ENCODE results near the gene MINDY4B.

Gene MINDY4B

DNA sequence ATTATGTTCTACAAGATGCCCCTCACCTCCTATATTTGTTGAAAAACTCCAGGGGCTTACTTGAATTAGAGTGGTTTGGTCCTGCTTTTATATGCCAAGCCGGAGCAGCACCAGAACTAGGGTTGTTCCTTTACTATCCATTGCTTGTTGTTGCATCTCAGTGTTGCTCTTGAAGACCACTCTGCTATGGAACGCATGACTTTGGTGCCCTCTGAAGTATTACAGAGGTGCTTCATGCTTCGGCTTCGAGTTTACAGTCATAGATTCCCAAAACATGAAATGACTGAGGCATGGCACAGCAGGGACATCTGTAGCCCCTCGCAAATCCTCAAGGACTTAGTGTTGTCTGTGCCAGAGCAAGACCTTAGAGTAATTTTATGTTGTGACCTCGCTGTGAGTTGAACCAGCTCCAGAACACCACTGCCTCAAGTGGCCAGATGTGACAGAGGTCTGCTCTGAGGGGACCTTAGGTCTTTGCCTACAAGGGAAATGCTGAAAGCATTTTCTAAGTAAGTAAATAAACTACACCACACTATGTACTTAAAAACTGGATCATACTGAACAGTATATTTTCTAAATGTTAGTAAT is 75.1 kb downstream of the MINDY4B start:
- Histone ChIP-seq H3K9ac (ENCODE audit: low read depth in 1 of 2, low read length in 2 of 2) (no peak overlapping the region), H3K4me1 (ENCODE audit: control insufficient read depth in 1 of 2, insufficient read depth in 2 of 2, low read length in 2 of 2) (no peaks in the 10 kb centered on the region), H3K27me3 (ENCODE audit: control insufficient read depth in 1 of 2, insufficient read depth in 2 of 2, low read length in 2 of 2) (no peaks in the 10 kb centered on the region), H3K4me3 (ENCODE audit: low read depth in 1 of 2, low read length in 2 of 2) (no peak overlapping the region), H3K9me3 (ENCODE audit: control insufficient read depth in 1 of 2, low read length in 2 of 2) (no peaks in the 10 kb centered on the region), H3K27ac (ENCODE audit: low read depth, low read length) (no peak overlapping the region), H3K36me3 (ENCODE audit: control insufficient read depth in 1 of 2, insufficient read depth in 2 of 2, low read length in 2 of 2) (no peaks in the 10 kb centered on the region)

DNA sequence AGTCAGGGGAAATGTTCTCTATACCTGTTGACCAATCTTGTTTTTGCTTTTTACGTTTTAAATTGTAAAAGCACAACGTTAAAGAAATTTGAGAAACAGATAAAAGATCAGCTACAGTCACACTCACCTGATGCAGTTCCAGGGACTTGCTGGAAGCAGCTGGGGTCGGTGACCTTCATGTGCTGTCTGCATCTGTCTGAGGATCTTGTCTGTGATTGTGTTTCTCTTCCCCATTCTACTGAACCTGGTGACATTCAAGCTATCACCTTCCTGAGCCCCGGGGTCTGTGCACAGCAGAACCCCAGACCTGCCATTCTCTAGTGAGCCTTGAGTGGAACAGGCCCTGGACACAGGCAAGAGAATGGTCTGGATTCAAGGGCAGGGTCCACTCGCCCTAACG is 75.8 kb downstream of the MINDY4B start:
- Histone ChIP-seq H3K9ac (ENCODE audit: low read depth in 1 of 2, low read length in 2 of 2) (no peak overlapping the region), H3K4me1 (ENCODE audit: control insufficient read depth in 1 of 2, insufficient read depth in 2 of 2, low read length in 2 of 2) (no peaks in the 10 kb centered on the region), H3K9me3 (ENCODE audit: control insufficient read depth in 1 of 2, low read length in 2 of 2) (no peaks in the 10 kb centered on the region), H3K27me3 (ENCODE audit: control insufficient read depth in 1 of 2, insufficient read depth in 2 of 2, low read length in 2 of 2) (no peaks in the 10 kb centered on the region), H3K4me3 (ENCODE audit: low read depth in 1 of 2, low read length in 2 of 2) (no peak overlapping the region), H3K27ac (ENCODE audit: low read depth, low read length) (no peak overlapping the region), H3K36me3 (ENCODE audit: control insufficient read depth in 1 of 2, insufficient read depth in 2 of 2, low read length in 2 of 2) (no peaks in the 10 kb centered on the region)

DNA sequence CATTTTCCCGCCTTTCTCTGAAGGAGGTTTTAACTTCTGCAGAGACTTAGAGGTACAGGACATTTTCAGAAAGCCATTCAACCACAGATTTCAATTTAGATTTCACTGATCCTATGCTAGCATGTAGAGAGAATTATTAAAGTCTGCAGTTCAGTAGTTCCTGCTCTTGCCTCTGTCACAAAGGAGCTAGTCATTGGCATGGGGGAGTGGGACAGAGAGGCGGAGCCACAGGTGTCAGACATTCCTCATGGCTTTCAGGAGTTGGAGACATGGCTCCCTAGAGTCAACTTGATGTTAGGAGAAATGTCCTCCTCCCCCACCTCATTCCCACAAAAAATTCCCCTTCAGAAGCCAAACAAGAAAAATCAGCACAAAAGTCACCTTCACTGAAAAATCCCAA is 76.2 kb downstream of the MINDY4B start:
- Histone ChIP-seq H3K27me3 (ENCODE audit: control insufficient read depth in 1 of 2, insufficient read depth in 2 of 2, low read length in 2 of 2) (no peaks in the 10 kb centered on the region), H3K27ac (ENCODE audit: low read depth, low read length) (no peak overlapping the region), H3K4me1 (ENCODE audit: control insufficient read depth in 1 of 2, insufficient read depth in 2 of 2, low read length in 2 of 2) (no peaks in the 10 kb centered on the region), H3K4me3 (ENCODE audit: low read depth in 1 of 2, low read length in 2 of 2) (no peak overlapping the region), H3K9me3 (ENCODE audit: control insufficient read depth in 1 of 2, low read length in 2 of 2) (no peaks in the 10 kb centered on the region), H3K36me3 (ENCODE audit: control insufficient read depth in 1 of 2, insufficient read depth in 2 of 2, low read length in 2 of 2) (no peaks in the 10 kb centered on the region), H3K9ac (ENCODE audit: low read depth in 1 of 2, low read length in 2 of 2) (no peak overlapping the region)

DNA sequence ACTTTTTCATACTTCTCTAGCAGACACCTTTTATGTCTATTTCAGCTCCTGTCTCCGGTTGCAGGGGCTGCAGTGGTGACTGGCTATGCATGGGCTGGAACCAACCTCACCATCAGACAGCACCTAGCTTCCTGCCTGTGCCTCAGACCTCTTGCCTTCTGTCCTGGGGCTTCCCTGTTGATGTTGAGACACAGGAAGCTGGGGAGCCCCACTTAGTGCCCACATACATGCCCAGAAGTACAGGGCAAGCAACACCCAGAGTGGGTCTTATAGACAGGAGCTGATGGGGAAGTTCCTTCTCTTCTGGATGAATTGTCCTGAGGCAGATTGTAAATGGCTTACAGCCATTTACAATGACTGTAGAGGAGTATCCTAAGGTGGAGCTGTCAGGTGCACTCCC is 77.0 kb downstream of the MINDY4B start:
- Histone ChIP-seq H3K27me3 (ENCODE audit: control insufficient read depth in 1 of 2, insufficient read depth in 2 of 2, low read length in 2 of 2) (peaks cover 0 to under 1% of the 10 kb centered on the region in 2 donors), H3K9ac (ENCODE audit: low read depth in 1 of 2, low read length in 2 of 2) (no peak overlapping the region), H3K27ac (ENCODE audit: low read depth, low read length) (no peak overlapping the region), H3K36me3 (ENCODE audit: control insufficient read depth in 1 of 2, insufficient read depth in 2 of 2, low read length in 2 of 2) (no peaks in the 10 kb centered on the region), H3K9me3 (ENCODE audit: control insufficient read depth in 1 of 2, low read length in 2 of 2) (no peaks in the 10 kb centered on the region), H3K4me1 (ENCODE audit: control insufficient read depth in 1 of 2, insufficient read depth in 2 of 2, low read length in 2 of 2) (no peaks in the 10 kb centered on the region), H3K4me3 (ENCODE audit: low read depth in 1 of 2, low read length in 2 of 2) (no peak overlapping the region)

DNA sequence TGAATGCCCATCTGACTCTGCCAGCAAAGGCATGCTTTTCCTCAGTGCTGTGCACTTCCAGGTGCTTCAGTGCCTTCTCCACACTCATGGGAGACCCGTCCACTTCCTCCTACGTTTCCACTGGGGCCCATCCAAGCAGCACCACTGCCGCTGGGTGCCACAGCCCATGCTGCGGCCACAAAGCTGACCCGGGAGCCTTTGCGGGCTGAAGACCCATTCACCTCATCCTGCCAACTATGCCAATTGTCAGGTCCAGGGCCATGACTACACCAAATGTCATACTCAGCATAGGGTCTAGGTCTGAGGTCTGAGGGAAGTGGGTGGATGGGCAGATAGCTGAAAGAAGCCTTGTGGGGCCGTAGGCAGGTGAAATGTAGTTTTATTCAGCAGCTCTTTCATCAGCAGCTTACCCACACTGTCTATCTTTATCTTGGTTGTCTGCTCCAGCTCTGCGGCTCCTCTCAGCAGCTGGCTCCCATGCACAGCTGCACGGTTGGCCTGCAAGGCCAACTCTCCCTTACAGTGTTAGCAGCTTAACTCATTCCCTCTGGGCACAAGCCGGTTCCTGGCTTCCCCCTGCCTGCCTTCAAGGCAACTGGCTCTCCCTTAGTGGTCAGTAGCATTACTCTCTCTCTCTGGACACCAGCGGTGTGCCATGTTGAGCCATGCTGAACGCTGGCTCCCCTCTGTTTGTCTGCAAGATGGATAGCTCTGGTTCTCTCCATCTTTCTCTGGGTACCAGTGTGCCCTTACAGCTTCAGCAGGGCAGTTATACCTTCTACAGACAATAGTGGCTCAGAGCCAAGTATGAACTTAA is 78.6 kb downstream of the MINDY4B start:
- no peaks in the 10 kb centered on the region for H3K36me3 ChIP-seq (ENCODE audit: control insufficient read depth in 1 of 2, insufficient read depth in 2 of 2, low read length in 2 of 2)
- no peaks in the 10 kb centered on the region for H3K9me3 ChIP-seq (ENCODE audit: control insufficient read depth in 1 of 2, low read length in 2 of 2)
- H3K27me3 ChIP-seq (ENCODE audit: control insufficient read depth in 1 of 2, insufficient read depth in 2 of 2, low read length in 2 of 2), result peaks cover 0 to 4% of the 10 kb centered on the region in 2 donors
- H3K9ac ChIP-seq (ENCODE audit: low read depth in 1 of 2, low read length in 2 of 2), result no peak overlapping the region
- no peak overlapping the region for H3K27ac ChIP-seq (ENCODE audit: low read depth, low read length)
- no peak overlapping the region for H3K4me3 ChIP-seq (ENCODE audit: low read depth in 1 of 2, low read length in 2 of 2)
- no peaks in the 10 kb centered on the region for H3K4me1 ChIP-seq (ENCODE audit: control insufficient read depth in 1 of 2, insufficient read depth in 2 of 2, low read length in 2 of 2)

DNA sequence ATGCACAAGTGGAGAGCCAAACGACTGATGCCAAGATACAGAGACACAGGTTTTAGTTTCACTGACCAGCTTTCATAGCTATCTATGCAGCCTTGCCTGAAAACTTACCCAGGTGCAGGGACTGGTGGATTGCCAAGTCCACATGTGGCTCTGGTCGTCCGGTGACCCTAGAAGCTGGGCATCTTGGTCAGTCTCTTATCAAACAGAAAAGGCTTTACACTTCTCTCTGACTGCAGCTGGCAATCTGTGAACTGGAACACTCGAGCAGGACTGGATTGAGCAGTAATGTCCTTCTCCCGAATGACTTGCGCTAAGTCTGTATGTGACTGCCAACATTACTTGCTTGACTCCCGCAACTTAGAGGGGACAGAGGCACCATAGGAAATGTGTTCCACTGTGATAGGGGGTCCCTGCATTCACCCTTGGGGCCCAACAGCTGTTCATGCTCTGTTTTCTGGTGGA is 79.3 kb downstream of the MINDY4B start:
- H3K27ac ChIP-seq (ENCODE audit: low read depth, low read length), result no peak overlapping the region
- H3K36me3 ChIP-seq (ENCODE audit: control insufficient read depth in 1 of 2, insufficient read depth in 2 of 2, low read length in 2 of 2), result no peaks in the 10 kb centered on the region
- no peaks in the 10 kb centered on the region for H3K9me3 ChIP-seq (ENCODE audit: control insufficient read depth in 1 of 2, low read length in 2 of 2)
- no peaks in the 10 kb centered on the region for H3K4me1 ChIP-seq (ENCODE audit: control insufficient read depth in 1 of 2, insufficient read depth in 2 of 2, low read length in 2 of 2)
- no peak overlapping the region for H3K4me3 ChIP-seq (ENCODE audit: low read depth in 1 of 2, low read length in 2 of 2)
- H3K9ac ChIP-seq (ENCODE audit: low read depth in 1 of 2, low read length in 2 of 2), result no peak overlapping the region
- peaks cover 0 to 4% of the 10 kb centered on the region in 2 donors for H3K27me3 ChIP-seq (ENCODE audit: control insufficient read depth in 1 of 2, insufficient read depth in 2 of 2, low read length in 2 of 2)

DNA sequence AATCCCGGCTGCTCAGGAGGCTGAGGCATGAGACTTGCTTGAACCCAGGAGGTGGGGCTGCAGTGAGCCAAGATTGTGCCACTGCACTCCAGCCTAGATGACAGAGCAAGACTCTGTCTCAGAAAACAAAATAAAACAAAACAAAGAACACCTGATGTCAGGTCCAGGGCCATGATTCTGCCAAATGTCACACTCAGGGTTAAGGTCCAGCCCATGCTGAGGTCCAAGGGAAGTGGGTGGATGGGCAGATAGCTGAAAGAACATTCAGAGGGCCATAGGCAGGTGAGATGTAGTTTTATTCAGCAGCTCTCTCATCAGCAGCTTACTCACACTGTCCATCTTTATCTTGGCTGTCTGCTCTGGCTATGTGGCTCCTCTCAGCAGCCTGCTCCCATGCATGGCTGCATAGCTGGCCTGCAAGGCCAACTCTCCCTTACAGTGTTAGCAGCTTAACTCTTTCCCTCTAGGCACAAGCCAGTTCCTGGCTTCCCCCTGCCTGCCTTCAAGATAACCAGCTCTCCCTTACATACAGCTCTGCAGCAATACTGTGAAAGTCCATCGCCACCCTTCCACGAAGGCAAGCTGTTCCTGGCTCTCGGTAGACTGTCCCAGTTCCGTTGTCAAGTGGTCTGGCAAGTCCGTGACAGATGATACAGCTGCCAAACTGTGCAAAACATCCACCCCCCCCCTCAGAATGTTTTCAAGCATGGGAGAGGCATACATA is 79.9 kb downstream of the MINDY4B start:
- Histone ChIP-seq H3K9me3 (ENCODE audit: control insufficient read depth in 1 of 2, low read length in 2 of 2) (no peaks in the 10 kb centered on the region), H3K27ac (ENCODE audit: low read depth, low read length) (no peak overlapping the region), H3K4me1 (ENCODE audit: control insufficient read depth in 1 of 2, insufficient read depth in 2 of 2, low read length in 2 of 2) (no peaks in the 10 kb centered on the region), H3K4me3 (ENCODE audit: low read depth in 1 of 2, low read length in 2 of 2) (no peak overlapping the region), H3K9ac (ENCODE audit: low read depth in 1 of 2, low read length in 2 of 2) (no peak overlapping the region), H3K27me3 (ENCODE audit: control insufficient read depth in 1 of 2, insufficient read depth in 2 of 2, low read length in 2 of 2) (peaks cover 0 to 4% of the 10 kb centered on the region in 2 donors), H3K36me3 (ENCODE audit: control insufficient read depth in 1 of 2, insufficient read depth in 2 of 2, low read length in 2 of 2) (no peaks in the 10 kb centered on the region)

DNA sequence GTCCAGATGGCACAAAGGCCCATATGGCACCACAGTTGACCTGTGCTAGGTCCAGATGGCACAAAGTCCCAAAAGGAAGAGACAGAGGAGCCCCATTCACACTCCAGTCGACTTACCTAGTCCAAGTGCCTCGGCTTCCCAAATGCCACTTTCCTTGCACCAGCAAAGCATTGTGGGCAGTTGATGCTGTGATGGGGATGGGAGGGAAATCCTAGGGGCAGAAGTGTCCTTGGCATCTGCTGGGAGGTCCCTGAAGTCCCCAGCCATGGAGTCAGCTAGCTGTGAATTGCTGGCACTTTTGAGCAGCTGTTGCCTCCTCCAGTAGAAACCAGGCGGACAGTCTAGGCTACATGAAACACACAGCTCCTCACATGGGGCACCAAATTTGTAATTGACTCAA is 82.0 kb downstream of the MINDY4B start:
- Histone ChIP-seq H3K27me3 (ENCODE audit: control insufficient read depth in 1 of 2, insufficient read depth in 2 of 2, low read length in 2 of 2) (peaks cover 0 to 4% of the 10 kb centered on the region in 2 donors), H3K4me1 (ENCODE audit: control insufficient read depth in 1 of 2, insufficient read depth in 2 of 2, low read length in 2 of 2) (no peaks in the 10 kb centered on the region), H3K27ac (ENCODE audit: low read depth, low read length) (no peak overlapping the region), H3K36me3 (ENCODE audit: control insufficient read depth in 1 of 2, insufficient read depth in 2 of 2, low read length in 2 of 2) (no peaks in the 10 kb centered on the region), H3K4me3 (ENCODE audit: low read depth in 1 of 2, low read length in 2 of 2) (no peak overlapping the region), H3K9me3 (ENCODE audit: control insufficient read depth in 1 of 2, low read length in 2 of 2) (no peaks in the 10 kb centered on the region), H3K9ac (ENCODE audit: low read depth in 1 of 2, low read length in 2 of 2) (no peak overlapping the region)

DNA sequence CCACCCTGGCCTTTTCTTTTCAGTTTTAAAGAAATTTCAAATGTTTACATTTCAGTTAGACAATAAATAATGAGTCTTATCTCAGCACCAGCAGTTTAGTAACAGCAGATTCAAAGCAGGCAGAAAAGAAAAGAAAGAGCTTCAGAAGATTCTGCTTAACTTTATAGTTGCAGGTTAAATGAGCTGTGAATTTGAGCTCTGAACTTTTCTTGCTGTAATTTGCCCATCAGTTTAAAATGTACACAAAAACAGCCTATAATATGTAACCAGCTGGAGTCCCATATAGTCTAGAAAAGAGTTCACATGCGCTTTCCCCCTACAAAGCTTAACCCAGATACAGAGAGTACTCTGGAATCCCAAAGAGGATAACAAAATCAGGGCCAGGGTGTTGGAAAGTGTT is 82.6 kb downstream of the MINDY4B start:
- H3K4me3 ChIP-seq (ENCODE audit: low read depth in 1 of 2, low read length in 2 of 2), result no peak overlapping the region
- H3K4me1 ChIP-seq (ENCODE audit: control insufficient read depth in 1 of 2, insufficient read depth in 2 of 2, low read length in 2 of 2), result no peaks in the 10 kb centered on the region
- H3K27ac ChIP-seq (ENCODE audit: low read depth, low read length), result no peak overlapping the region
- no peaks in the 10 kb centered on the region for H3K9me3 ChIP-seq (ENCODE audit: control insufficient read depth in 1 of 2, low read length in 2 of 2)
- H3K9ac ChIP-seq (ENCODE audit: low read depth in 1 of 2, low read length in 2 of 2), result no peak overlapping the region
- peaks cover 0 to 4% of the 10 kb centered on the region in 2 donors for H3K27me3 ChIP-seq (ENCODE audit: control insufficient read depth in 1 of 2, insufficient read depth in 2 of 2, low read length in 2 of 2)
- no peaks in the 10 kb centered on the region for H3K36me3 ChIP-seq (ENCODE audit: control insufficient read depth in 1 of 2, insufficient read depth in 2 of 2, low read length in 2 of 2)

Measured in duodenal mucosa (tissue), 2 donors.